SK-N-SH treated with all-trans-retinoic acid at 6 μM for 48 hours (cell line): ENCODE results near the gene FAM43A.

Experiments
- ATAC-seq: fragments of 200-7000 bp; cut with Tn5 transposase; 3 replicates; pipeline ENCODE4 v1.9.1; 2020; ENCODE audit warnings: mild to moderate bottlenecking, moderate library complexity
- ARNTL ChIP-seq: fragments of 450-650 bp; formaldehyde crosslinking; IDR thresholded peaks from 2 replicates; pipeline ENCODE4 v1.5.0; 2020; ENCODE audit warnings: low read depth, mild to moderate bottlenecking, moderate library complexity, borderline replicate concordance
- BACH2 ChIP-seq: fragments of 250-450 bp; sonication (Bioruptor Pico); IDR thresholded peaks from 2 replicates; pipeline ENCODE4 v1.9.0; 2021; ENCODE audit warnings: mild to moderate bottlenecking, borderline replicate concordance
- CSDC2 ChIP-seq: fragments of 250-450 bp; sonication (Bioruptor Pico); IDR thresholded peaks from 2 replicates; pipeline ENCODE4 v1.5.0; 2020; ENCODE audit warnings: mild to moderate bottlenecking, moderate library complexity
- CSRNP3 ChIP-seq: fragments of 250-450 bp; sonication (Bioruptor Pico); IDR thresholded peaks from 2 replicates; pipeline ENCODE4 v1.5.1; 2021; ENCODE audit warnings: mild to moderate bottlenecking, moderate library complexity
- ESRRG ChIP-seq: fragments of 250-450 bp; sonication (Bioruptor Pico); IDR thresholded peaks from 2 replicates; pipeline ENCODE4 v1.6.1; 2021; ENCODE audit warnings: mild to moderate bottlenecking
- GLIS3 ChIP-seq: fragments of 250-450 bp; sonication (Bioruptor Pico); IDR thresholded peaks from 2 replicates; pipeline ENCODE4 v1.5.0; 2020; ENCODE audit warnings: mild to moderate bottlenecking, moderate library complexity
- OSR1 ChIP-seq: fragments of 250-450 bp; sonication (Bioruptor Pico); IDR thresholded peaks from 2 replicates; pipeline ENCODE4 v1.8.0; 2022; ENCODE audit warnings: moderate library complexity, mild to moderate bottlenecking, inconsistent platforms
- PATZ1 ChIP-seq: fragments of 250-450 bp; sonication (Bioruptor Pico); IDR thresholded peaks from 2 replicates; pipeline ENCODE4 v1.8.0; 2020; ENCODE audit warnings: mild to moderate bottlenecking, moderate library complexity, borderline replicate concordance
- POU6F1 ChIP-seq: fragments of 250-450 bp; sonication (Bioruptor Pico); IDR thresholded peaks from 2 replicates; pipeline ENCODE4 v1.8.0; 2021; ENCODE audit warnings: low read depth, mild to moderate bottlenecking, moderate library complexity, borderline replicate concordance
- PPARA ChIP-seq: fragments of 250-450 bp; sonication (Bioruptor Pico); IDR thresholded peaks from 2 replicates; pipeline ENCODE4 v1.5.0; 2020; ENCODE audit warnings: mild to moderate bottlenecking, borderline replicate concordance
- RARB ChIP-seq: fragments of 250-450 bp; sonication (Bioruptor Pico); IDR thresholded peaks from 2 replicates; pipeline ENCODE4 v1.8.0; 2021; ENCODE audit warnings: mild to moderate bottlenecking, moderate library complexity
- SNAI2 ChIP-seq: fragments of 250-450 bp; sonication (Bioruptor Pico); IDR thresholded peaks from 2 replicates; pipeline ENCODE4 v1.5.0; 2020; ENCODE audit warnings: mild to moderate bottlenecking, moderate library complexity
- TCF4 ChIP-seq: fragments of 250-450 bp; sonication (Bioruptor Pico); IDR thresholded peaks from 2 replicates; pipeline ENCODE4 v1.8.0; 2021; ENCODE audit warnings: mild to moderate bottlenecking, moderate library complexity, borderline replicate concordance
- TOX ChIP-seq: fragments of 250-450 bp; sonication (Bioruptor Pico); IDR thresholded peaks from 2 replicates; pipeline ENCODE4 v1.8.0; 2021; ENCODE audit warnings: mild to moderate bottlenecking, moderate library complexity, borderline replicate concordance
- TSHZ2 ChIP-seq: fragments of 250-450 bp; sonication (Bioruptor Pico); IDR thresholded peaks from 2 replicates; pipeline ENCODE4 v1.5.0; 2020; ENCODE audit warnings: mild to moderate bottlenecking, moderate library complexity
- ZC3H10 ChIP-seq: fragments of 250-450 bp; sonication (Bioruptor Pico); IDR thresholded peaks from 2 replicates; pipeline ENCODE4 v1.5.1; 2021; ENCODE audit warnings: mild to moderate bottlenecking, moderate library complexity
- ZFP3 ChIP-seq: fragments of 250-450 bp; sonication (Bioruptor Pico); IDR thresholded peaks from 2 replicates; pipeline ENCODE4 v1.5.0; 2020; ENCODE audit warnings: mild to moderate bottlenecking, moderate library complexity
- ZFP30 ChIP-seq: fragments of 450-650 bp; formaldehyde crosslinking; IDR thresholded peaks from 2 replicates; pipeline ENCODE4 v1.5.0; 2022; ENCODE audit warnings: mild to moderate bottlenecking, moderate library complexity
- ZNF565 ChIP-seq: fragments of 450-650 bp; formaldehyde crosslinking; conservative IDR thresholded peaks from 2 replicates; pipeline ENCODE4 v1.5.0; 2020; ENCODE audit warnings: low read depth, mild to moderate bottlenecking, moderate library complexity
- ZNF70 ChIP-seq: fragments of 450-650 bp; formaldehyde crosslinking; IDR thresholded peaks from 2 replicates; pipeline ENCODE4 v1.5.0; 2020; ENCODE audit warnings: mild to moderate bottlenecking, moderate library complexity
- ZNF8 ChIP-seq: fragments of 450-650 bp; formaldehyde crosslinking; IDR thresholded peaks from 2 replicates; pipeline ENCODE4 v1.5.0; 2020; ENCODE audit warnings: mild to moderate bottlenecking, moderate library complexity

FAM43A gene

GRCh38 chr3:194673761-194674160 lies 11.9 kb upstream of the FAM43A start:
- no peak for ATAC-seq
- TF ChIP-seq CSDC2 (CRISPR knock-in tag) = no peak
- TF ChIP-seq ZC3H10 = no peak
- no peak for TF ChIP-seq POU6F1 (CRISPR knock-in tag)
- no peak for TF ChIP-seq GLIS3
- no peak for TF ChIP-seq CSRNP3 (CRISPR knock-in tag)
- TF ChIP-seq ZFP3 (CRISPR knock-in tag) = no peak
- TF ChIP-seq ESRRG (CRISPR knock-in tag) = no peak
- TF ChIP-seq ZNF565 (CRISPR knock-in tag) = no peak
- TF ChIP-seq TCF4 (CRISPR knock-in tag) = no peak
- TF ChIP-seq PPARA (CRISPR knock-in tag) = no peak
- no peak for TF ChIP-seq RARB
- no peak for TF ChIP-seq OSR1 (CRISPR knock-in tag)
- no peak for TF ChIP-seq ARNTL
- TF ChIP-seq TOX (CRISPR knock-in tag) = no peak
- no peak for TF ChIP-seq ZNF8 (CRISPR knock-in tag)
- no peak for TF ChIP-seq ZFP30

- ATAC-seq = no peak
- no peak for TF ChIP-seq ZNF565 (CRISPR knock-in tag)
- no peak for TF ChIP-seq GLIS3
- TF ChIP-seq PPARA (CRISPR knock-in tag) = no peak
- no peak for TF ChIP-seq PATZ1 (CRISPR knock-in tag)
- TF ChIP-seq POU6F1 (CRISPR knock-in tag) = no peak
- TF ChIP-seq ZC3H10 = no peak
- no peak for TF ChIP-seq TCF4 (CRISPR knock-in tag)
- TF ChIP-seq TOX (CRISPR knock-in tag) = no peak
- no peak for TF ChIP-seq OSR1 (CRISPR knock-in tag)
- TF ChIP-seq ARNTL = no peak
- no peak for TF ChIP-seq ZNF70 (CRISPR knock-in tag)
- TF ChIP-seq SNAI2 (CRISPR knock-in tag) = no peak
- TF ChIP-seq ZNF8 (CRISPR knock-in tag) = no peak
- no peak for TF ChIP-seq ESRRG (CRISPR knock-in tag)
- no peak for TF ChIP-seq BACH2 (CRISPR knock-in tag)
- TF ChIP-seq CSDC2 (CRISPR knock-in tag) = no peak
- no peak for TF ChIP-seq TSHZ2 (CRISPR knock-in tag)
- no peak for TF ChIP-seq ZFP30
- TF ChIP-seq, all 23 proteins: peak for 0
Observed at GRCh38 chr3:194675081-194675640, 10.5 kb upstream of the FAM43A start.
